SH-SY5Y (cell line): Measurements from ENCODE around the gene NCKAP5.

Experiments used
- GATA2 ChIP-seq: IDR thresholded peaks from 2 replicates; pipeline ENCODE4 v1.6.1; 2011; ENCODE audit warnings: mild to moderate bottlenecking, low read depth, low read length
- GATA3 ChIP-seq: IDR thresholded peaks from 2 replicates; pipeline ENCODE4 v1.6.1; 2011; ENCODE audit warnings: low read depth, mild to moderate bottlenecking, low read length, moderate library complexity

GRCh38 chr2:133193544-133194361, 374.5 kb downstream of the NCKAP5 start:
- TF ChIP-seq GATA2 = no peak
- TF ChIP-seq GATA3 = no peak
